GM18907 (cell line): ENCODE results near the gene FGF4.

Source experiments
- ATAC-seq: cut with Tn5 transposase; IDR thresholded peaks from one replicate; pipeline ENCODE4 v1.9.1; 2021; ENCODE audit warnings: mild to moderate bottlenecking, moderate library complexity; ENCODE audit not compliant: unreplicated experiment

FGF4 gene

GRCh38 chr11:69807106-69807815, 32.1 kb upstream of the FGF4 start:
- no peak for ATAC-seq

- no peak for ATAC-seq
Measured at GRCh38 chr11:69804769-69805508, 29.8 kb upstream of the FGF4 start.

GRCh38 chr11:69803604-69804218, 28.6 kb upstream of the FGF4 start:
- ATAC-seq: no peak

GRCh38 chr11:69803022-69803421, 27.9 kb upstream of the FGF4 start:
- no peak for ATAC-seq

- no peak for ATAC-seq
Measured at GRCh38 chr11:69802590-69802989, 27.4 kb upstream of the FGF4 start.

- no peak for ATAC-seq
Measured at GRCh38 chr11:69801513-69802335, 26.6 kb upstream of the FGF4 start.

- no peak for ATAC-seq
Measured at GRCh38 chr11:69800278-69800677, 25.1 kb upstream of the FGF4 start.

- no peak for ATAC-seq
Measured at GRCh38 chr11:69799582-69799981, 24.4 kb upstream of the FGF4 start.

- no peak for ATAC-seq
Measured at GRCh38 chr11:69799097-69799496, 24.0 kb upstream of the FGF4 start.

- no peak for ATAC-seq
Measured at GRCh38 chr11:69797737-69798528, 22.8 kb upstream of the FGF4 start.

- ATAC-seq: no peak
Measured at GRCh38 chr11:69797156-69797555, 22.0 kb upstream of the FGF4 start.

- no peak for ATAC-seq
Measured at GRCh38 chr11:69796063-69796462, 20.9 kb upstream of the FGF4 start.

GRCh38 chr11:69791276-69792180, 16.4 kb upstream of the FGF4 start:
- ATAC-seq: no peak

GRCh38 chr11:69788956-69789355, 13.8 kb upstream of the FGF4 start:
- ATAC-seq: no peak

- ATAC-seq: no peak
Measured at GRCh38 chr11:69787906-69788305, 12.8 kb upstream of the FGF4 start.

- no peak for ATAC-seq
Measured at GRCh38 chr11:69787457-69787856, 12.3 kb upstream of the FGF4 start.

GRCh38 chr11:69781241-69781640, 6.1 kb upstream of the FGF4 start:
- ATAC-seq: no peak

- no peak for ATAC-seq
Measured at GRCh38 chr11:69778373-69778772, 3.2 kb upstream of the FGF4 start.
